ENCODE measurements around the gene FGF14. TPM values are rescaled to one million over a fixed set of nuclear protein-coding genes. Genes with fewer than 3 reads are reported as not detected.

The FGF14 gene
- total RNA-seq, 1 donor from 2014 or later: 0.23 TPM

DNA sequence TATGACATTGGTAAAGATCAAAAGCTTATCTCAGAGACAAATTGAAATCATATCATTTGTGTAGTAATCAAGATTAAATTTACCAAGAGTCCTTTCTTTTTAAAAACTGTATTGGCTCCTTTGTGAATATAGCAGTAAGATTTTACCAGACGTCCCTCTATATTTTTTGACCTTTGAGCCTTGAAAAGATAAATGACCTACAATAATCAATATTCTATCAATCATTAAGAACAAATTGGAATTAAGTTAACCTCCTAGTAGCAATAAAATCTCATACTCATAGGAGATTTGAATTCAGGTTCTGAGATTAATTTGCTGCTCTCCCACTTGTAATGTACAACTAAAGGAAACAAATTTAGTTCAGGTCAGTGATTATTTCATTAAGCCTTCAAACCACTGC lies 78.3 kb downstream of the FGF14 start:
- no peak overlapping the region for H3K4me3 ChIP-seq (ENCODE audit: insufficient read depth, low read depth, low read length)
- no peak for TF ChIP-seq EZH2 (IDR thresholded peaks at IDR 0.05; ENCODE audit: insufficient read depth, low read length)
- TF ChIP-seq, protein P1, sequence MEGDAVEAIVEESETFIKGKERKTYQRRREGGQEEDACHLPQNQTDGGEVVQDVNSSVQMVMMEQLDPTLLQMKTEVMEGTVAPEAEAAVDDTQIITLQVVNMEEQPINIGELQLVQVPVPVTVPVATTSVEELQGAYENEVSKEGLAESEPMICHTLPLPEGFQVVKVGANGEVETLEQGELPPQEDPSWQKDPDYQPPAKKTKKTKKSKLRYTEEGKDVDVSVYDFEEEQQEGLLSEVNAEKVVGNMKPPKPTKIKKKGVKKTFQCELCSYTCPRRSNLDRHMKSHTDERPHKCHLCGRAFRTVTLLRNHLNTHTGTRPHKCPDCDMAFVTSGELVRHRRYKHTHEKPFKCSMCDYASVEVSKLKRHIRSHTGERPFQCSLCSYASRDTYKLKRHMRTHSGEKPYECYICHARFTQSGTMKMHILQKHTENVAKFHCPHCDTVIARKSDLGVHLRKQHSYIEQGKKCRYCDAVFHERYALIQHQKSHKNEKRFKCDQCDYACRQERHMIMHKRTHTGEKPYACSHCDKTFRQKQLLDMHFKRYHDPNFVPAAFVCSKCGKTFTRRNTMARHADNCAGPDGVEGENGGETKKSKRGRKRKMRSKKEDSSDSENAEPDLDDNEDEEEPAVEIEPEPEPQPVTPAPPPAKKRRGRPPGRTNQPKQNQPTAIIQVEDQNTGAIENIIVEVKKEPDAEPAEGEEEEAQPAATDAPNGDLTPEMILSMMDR (IDR thresholded peaks at IDR 0.05; ENCODE audit: insufficient read depth, low read depth, low read length): no peak

DNA sequence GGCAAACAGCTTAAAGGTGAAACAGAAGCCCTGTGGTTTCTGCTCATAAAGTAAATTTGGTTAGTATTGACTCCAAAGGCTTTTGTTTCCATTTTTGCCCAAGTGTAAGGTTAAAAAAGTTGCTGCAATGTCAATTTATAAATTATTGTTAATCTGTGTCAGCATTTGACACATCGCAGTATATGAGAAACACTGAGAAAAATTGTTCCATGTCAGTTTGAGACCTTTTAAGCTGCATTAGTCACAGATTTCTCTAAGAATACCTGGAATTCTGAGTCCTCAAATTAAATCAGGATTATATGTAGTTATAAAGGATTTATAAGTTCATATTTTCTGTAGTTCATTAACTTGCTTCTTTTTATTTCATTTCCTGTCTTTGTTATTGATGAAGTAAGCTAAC lies 78.8 kb downstream of the FGF14 start:
- H3K36me3 Mint-ChIP-seq (ENCODE audit: low read depth, unreplicated experiment): no peaks in the 10 kb centered on the region
- no peak overlapping the region for H3K4me3 Mint-ChIP-seq (ENCODE audit: unreplicated experiment)
- Histone ChIP-seq H4K20me1 (ENCODE audit: insufficient read depth, low read length) (no peaks in the 10 kb centered on the region), H3K4me1 (ENCODE audit: insufficient read depth, low read length) (no peaks in the 10 kb centered on the region), H3K27me3 (ENCODE audit: insufficient read depth, low read length) (no peaks in the 10 kb centered on the region), H3K4me2 (ENCODE audit: low read length) (no peak overlapping the region), H3K27ac (ENCODE audit: low read depth, low read length) (no peak overlapping the region), H3K9me3 (ENCODE audit: insufficient read depth, low read depth, low read length) (no peaks in the 10 kb centered on the region), H3K79me2 (ENCODE audit: insufficient read depth, low read length) (no peaks in the 10 kb centered on the region), H3K9ac (ENCODE audit: low read length) (no peak overlapping the region), H2AFZ (ENCODE audit: low read depth, low read length) (no peak overlapping the region), H3K4me3 (ENCODE audit: insufficient read depth, low read depth, low read length) (no peak overlapping the region), H3K36me3 (ENCODE audit: insufficient read depth, low read length) (no peaks in the 10 kb centered on the region)
- H3K27ac Mint-ChIP-seq (ENCODE audit: unreplicated experiment): no peak overlapping the region
- H3K9me3 Mint-ChIP-seq (ENCODE audit: unreplicated experiment): no peaks in the 10 kb centered on the region
- no peaks in the 10 kb centered on the region for H3K4me1 Mint-ChIP-seq (ENCODE audit: low read depth, unreplicated experiment)
- no peaks in the 10 kb centered on the region for H3K27me3 Mint-ChIP-seq (ENCODE audit: low read depth, unreplicated experiment)
- no peak for DNase-seq (ENCODE audit: low read depth)
- TF ChIP-seq, protein P1 (IDR thresholded peaks at IDR 0.05; ENCODE audit: insufficient read depth, low read depth, low read length): no peak
- no peak for TF ChIP-seq EZH2 (IDR thresholded peaks at IDR 0.05; ENCODE audit: insufficient read depth, low read length)
- FAIRE-seq: no peak

More for the DNA sequence above, 78.3 kb downstream of the FGF14 start:
- no peaks in the 10 kb centered on the region for H3K9me3 Mint-ChIP-seq (ENCODE audit: unreplicated experiment)
- FAIRE-seq (no peak), DNase-seq (ENCODE audit: low read depth) (no peak)
- H3K27me3 Mint-ChIP-seq (ENCODE audit: low read depth, unreplicated experiment): no peaks in the 10 kb centered on the region
- H3K27ac Mint-ChIP-seq (ENCODE audit: unreplicated experiment): no peak overlapping the region
- Histone ChIP-seq H3K4me2 (ENCODE audit: low read length) (no peak overlapping the region), H3K79me2 (ENCODE audit: insufficient read depth, low read length) (no peaks in the 10 kb centered on the region), H3K4me1 (ENCODE audit: insufficient read depth, low read length) (no peaks in the 10 kb centered on the region), H4K20me1 (ENCODE audit: insufficient read depth, low read length) (no peaks in the 10 kb centered on the region), H3K9ac (ENCODE audit: low read length) (no peak overlapping the region), H2AFZ (ENCODE audit: low read depth, low read length) (no peak overlapping the region), H3K9me3 (ENCODE audit: insufficient read depth, low read depth, low read length) (no peaks in the 10 kb centered on the region), H3K36me3 (ENCODE audit: insufficient read depth, low read length) (no peaks in the 10 kb centered on the region), H3K27me3 (ENCODE audit: insufficient read depth, low read length) (no peaks in the 10 kb centered on the region), H3K27ac (ENCODE audit: low read depth, low read length) (no peak overlapping the region)
- H3K4me1 Mint-ChIP-seq (ENCODE audit: low read depth, unreplicated experiment): no peaks in the 10 kb centered on the region
- H3K4me3 Mint-ChIP-seq (ENCODE audit: unreplicated experiment): no peak overlapping the region
- no peaks in the 10 kb centered on the region for H3K36me3 Mint-ChIP-seq (ENCODE audit: low read depth, unreplicated experiment)

DNA sequence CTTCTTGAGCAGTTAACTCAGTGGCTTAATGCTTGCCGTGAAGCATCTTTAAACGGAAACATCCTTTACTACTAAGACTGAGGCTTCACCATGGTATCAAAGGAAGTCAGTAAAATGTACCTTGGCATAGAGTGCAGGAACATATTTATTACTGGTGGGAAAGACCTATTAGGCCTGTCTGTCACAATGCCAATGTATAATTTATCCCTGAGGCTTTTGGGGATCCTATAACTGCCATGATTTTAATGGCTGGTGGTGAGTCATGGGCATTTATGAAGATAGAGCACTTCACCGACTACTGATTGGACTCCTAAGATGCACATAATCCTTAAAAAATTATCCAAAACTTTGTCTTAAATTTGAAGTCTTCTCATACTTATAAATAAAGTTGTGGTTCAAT lies 79.6 kb downstream of the FGF14 start:
- no peaks in the 10 kb centered on the region for H3K36me3 Mint-ChIP-seq (ENCODE audit: low read depth, unreplicated experiment)
- no peak for FAIRE-seq
- H3K27ac Mint-ChIP-seq (ENCODE audit: unreplicated experiment): no peak overlapping the region
- Histone ChIP-seq H3K36me3 (ENCODE audit: insufficient read depth, low read length) (no peaks in the 10 kb centered on the region), H3K4me3 (ENCODE audit: insufficient read depth, low read depth, low read length) (no peak overlapping the region), H2AFZ (ENCODE audit: low read depth, low read length) (no peak overlapping the region), H3K79me2 (ENCODE audit: insufficient read depth, low read length) (no peaks in the 10 kb centered on the region), H3K4me2 (ENCODE audit: low read length) (no peak overlapping the region), H3K9me3 (ENCODE audit: insufficient read depth, low read depth, low read length) (no peaks in the 10 kb centered on the region), H3K4me1 (ENCODE audit: insufficient read depth, low read length) (no peaks in the 10 kb centered on the region), H3K27me3 (ENCODE audit: insufficient read depth, low read length) (no peaks in the 10 kb centered on the region), H3K27ac (ENCODE audit: low read depth, low read length) (no peak overlapping the region), H4K20me1 (ENCODE audit: insufficient read depth, low read length) (no peaks in the 10 kb centered on the region), H3K9ac (ENCODE audit: low read length) (no peak overlapping the region)
- H3K4me1 Mint-ChIP-seq (ENCODE audit: low read depth, unreplicated experiment): peaks cover 2% of the 10 kb centered on the region
- no peak for DNase-seq (ENCODE audit: low read depth)
- TF ChIP-seq, protein P1 (IDR thresholded peaks at IDR 0.05; ENCODE audit: insufficient read depth, low read depth, low read length): no peak
- no peak for TF ChIP-seq EZH2 (IDR thresholded peaks at IDR 0.05; ENCODE audit: insufficient read depth, low read length)
- H3K27me3 Mint-ChIP-seq (ENCODE audit: low read depth, unreplicated experiment): no peaks in the 10 kb centered on the region
- no peak overlapping the region for H3K4me3 Mint-ChIP-seq (ENCODE audit: unreplicated experiment)
- H3K9me3 Mint-ChIP-seq (ENCODE audit: unreplicated experiment): no peaks in the 10 kb centered on the region

Measured in astrocyte (in vitro differentiated cells and primary cell).